SK-N-SH (cell line): Measurements from ENCODE around the gene KMT5C. TPM values are rescaled to one million over a fixed set of nuclear protein-coding genes. Genes with fewer than 3 reads are reported as not detected.

Experiments
- CTCF ChIA-PET: fragments of 300-600, 350-600 bp; formaldehyde crosslinking; extraction: SDS; loops from one replicate; lab custom pipeline; 2021; lab: Yijun Ruan, JAX
- POLR2A ChIA-PET: fragments of 350-600 bp; sonication (Branson Sonifier 250); formaldehyde crosslinking; extraction: SDS; loops from one replicate; lab custom pipeline; 2020; ENCODE audit warnings: antibody characterized with exemption, inconsistent platforms; lab: Yijun Ruan, JAX
- DNase-seq: peaks from one replicate; pipeline ENCODE4 v3.0.0; 2012
- H2AFZ ChIP-seq: fragments of 200-600 bp; sonication (generic); 2 replicates; pipeline ENCODE4 v1.8.1; 2016; ENCODE audit warnings: antibody characterized with exemption, mild to moderate bottlenecking, low read depth
- H3F3A ChIP-seq: fragments of 200-600 bp; sonication (generic); replicated peaks from 2 replicates; pipeline ENCODE3; 2016; ENCODE audit warnings: antibody characterized with exemption, mild to moderate bottlenecking; ENCODE audit not compliant: insufficient read depth
- H3K27ac ChIP-seq, 2 experiments: fragments of 200-500 bp in 1 of 2; fragments of 200-600 bp in 1 of 2; sonication (Bioruptor generic) in 1 of 2; sonication (generic), shearing (Covaris generic) in 1 of 2; 2 replicates each; pipeline versions ENCODE4 v1.5.1 to v1.6.1; 2014 to 2016; ENCODE audit warnings: low read depth in 2 of 2, inconsistent platforms in 1 of 2, low read length in 1 of 2, mild to moderate bottlenecking in 1 of 2, mixed read lengths in 1 of 2
- H3K27me3 ChIP-seq: fragments of 200-600 bp; sonication (generic), shearing (Covaris generic); 2 replicates; pipeline ENCODE4 v1.6.1; 2016; ENCODE audit warnings: mixed run types; ENCODE audit not compliant: insufficient read depth
- H3K36me3 ChIP-seq, 2 experiments: fragments of 200-500 bp in 1 of 2; fragments of 200-600 bp in 1 of 2; sonication (Bioruptor generic) in 1 of 2; sonication (generic) in 1 of 2; replicated peaks in 1 of 2; 2 replicates each; pipeline versions ENCODE3 to v1.5.1; 2014 to 2016; ENCODE audit warnings: low read length in 1 of 2, mild to moderate bottlenecking in 1 of 2; ENCODE audit not compliant: insufficient read depth in 2 of 2, control insufficient read depth in 1 of 2
- H3K4me1 ChIP-seq, 2 experiments: fragments of 200-500 bp in 1 of 2; fragments of 200-600 bp in 1 of 2; sonication (Bioruptor generic) in 1 of 2; sonication (generic), shearing (Covaris generic) in 1 of 2; 2 replicates each; pipeline versions ENCODE4 v1.5.1 to v1.6.1; 2014 to 2016; ENCODE audit warnings: low read depth in 1 of 2, low read length in 1 of 2, mixed run types in 1 of 2; ENCODE audit not compliant: insufficient read depth in 2 of 2, control insufficient read depth in 1 of 2
- H3K4me2 ChIP-seq: fragments of 200-600 bp; sonication (generic), shearing (Covaris generic); 2 replicates; pipeline ENCODE4 v1.6.1; 2017; ENCODE audit warnings: mixed run types
- H3K4me3 ChIP-seq, 2 experiments: fragments of 200-500 bp in 1 of 2; fragments of 200-600 bp in 1 of 2; sonication (Bioruptor generic) in 1 of 2; sonication (generic), shearing (Covaris generic) in 1 of 2; 2 replicates each; pipeline versions ENCODE4 v1.5.1 to v1.8.1; 2014 to 2016; ENCODE audit warnings: low read depth in 2 of 2, inconsistent platforms in 1 of 2, low read length in 1 of 2, mild to moderate bottlenecking in 1 of 2, mixed read lengths in 1 of 2, moderate library complexity in 1 of 2
- H3K79me2 ChIP-seq: fragments of 200-600 bp; sonication (generic); 2 replicates; pipeline ENCODE4 v1.8.1; 2017; ENCODE audit warnings: mild to moderate bottlenecking; ENCODE audit not compliant: insufficient read depth
- H3K9ac ChIP-seq: fragments of 200-600 bp; sonication (generic); 2 replicates; pipeline ENCODE4 v1.6.1; 2017; ENCODE audit warnings: mixed run types
- H3K9me2 ChIP-seq: fragments of 200-600 bp; sonication (generic); 2 replicates; pipeline ENCODE4 v1.6.1; 2017; ENCODE audit warnings: mixed run types
- H3K9me3 ChIP-seq: fragments of 200-600 bp; sonication (generic); 2 replicates; pipeline ENCODE4 v1.6.1; 2017; ENCODE audit warnings: mixed run types, mild to moderate bottlenecking, moderate library complexity
- H4K20me1 ChIP-seq: fragments of 200-600 bp; sonication (generic); 2 replicates; pipeline ENCODE4 v1.6.1; 2017; ENCODE audit warnings: mild to moderate bottlenecking, mixed run types; ENCODE audit not compliant: insufficient read depth
- CTCF ChIP-seq: fragments of 200-600 bp; sonication (generic); IDR thresholded peaks from 2 replicates; pipeline ENCODE4 v1.6.1; 2017; ENCODE audit warnings: antibody characterized with exemption, mild to moderate bottlenecking, moderate library complexity
- ELF1 ChIP-seq: IDR thresholded peaks from 2 replicates; pipeline ENCODE4 v1.4.0; 2012
- EZH2phosphoT487 ChIP-seq: fragments of 200-600 bp; sonication (generic); IDR thresholded peaks from 2 replicates; pipeline ENCODE4 v1.6.1; 2017; ENCODE audit warnings: low read depth, mixed run types, mild to moderate bottlenecking, antibody characterized with exemption, moderate library complexity, borderline replicate concordance
- GATA2 ChIP-seq: sonication (generic); formaldehyde crosslinking; IDR thresholded peaks from 2 replicates; pipeline ENCODE4 v1.5.0; 2020; ENCODE audit warnings: mild to moderate bottlenecking, missing genetic modification reagents
- IRF3 ChIP-seq: fragments of 150-350 bp; IDR thresholded peaks from 2 replicates; pipeline ENCODE4 v1.6.1; 2016; ENCODE audit warnings: mild to moderate bottlenecking, low read depth, low read length
- MAX ChIP-seq: IDR thresholded peaks from 2 replicates; pipeline ENCODE4 v1.4.0; 2012; ENCODE audit warnings: low read depth
- MXI1 ChIP-seq: IDR thresholded peaks from 2 replicates; pipeline ENCODE4 v1.6.1; 2012; ENCODE audit warnings: mild to moderate bottlenecking, low read depth, low read length, improper control_type of control experiment
- PBX3 ChIP-seq: IDR thresholded peaks from 2 replicates; pipeline ENCODE4; 2012
- RCOR1 ChIP-seq: fragments of 150-350 bp; IDR thresholded peaks from 2 replicates; pipeline ENCODE4 v1.6.1; 2017; ENCODE audit warnings: antibody characterized with exemption, low read length
- TAF1 ChIP-seq: IDR thresholded peaks from 2 replicates; pipeline ENCODE4 v1.6.1; 2012; ENCODE audit warnings: low read depth, mild to moderate bottlenecking, low read length, moderate library complexity, borderline replicate concordance
- USF1 ChIP-seq: IDR thresholded peaks from 2 replicates; pipeline ENCODE4 v1.4.0; 2012; ENCODE audit warnings: low read depth, borderline replicate concordance
- YY1 ChIP-seq: IDR thresholded peaks from 2 replicates; pipeline ENCODE4 v1.4.0; 2012; ENCODE audit warnings: low read depth, mild to moderate bottlenecking
- ZBTB33 ChIP-seq: IDR thresholded peaks from 2 replicates; pipeline ENCODE4 v1.4.0; 2012; ENCODE audit warnings: low read depth, borderline replicate concordance
- WGBS: methylation state at CpG from one replicate; pipeline ENCODE4 v1.1.6; 2017; ENCODE audit warnings: low lambda C conversion rate; 5-methylcytosine and 5-hydroxymethylcytosine counted together
- polyA plus RNA-seq, 3 experiments: library from polyadenylated mRNA; depleted of rRNA; stranded (reverse); fragments of >200 nt; gene quantifications; 2 replicates each; pipeline ENCODE4 v1.2.3, GENCODE V29; 2012

KMT5C gene
- polyA plus RNA-seq, 1 of the 3 experiments (the other 2 are of a cell fraction) = 14.0 TPM

- CTCF ChIA-PET = interaction anchor here (0.7 to 5.3 kb wide), 4 partner anchors 32 to 245 kb away, joined by 3 to 22 read pairs (median 14); no protein-coding TSS in a partner anchor
- Histone ChIP-seq H2AFZ (no peak overlapping the region), H3K27me3 (no peaks in the 10 kb centered on the region), H3K4me2 (peak overlapping the region; percentile 100), H3F3A (peaks cover 35% of the 10 kb centered on the region), H3K4me3 (peak overlapping the region; percentile 86 to 97), H3K9me3 (no peaks in the 10 kb centered on the region), H3K9ac (peak overlapping the region; percentile 97), H3K27ac (peak overlapping the region; percentile 81 to 98; a peak in 2 of 4 replicates), H3K36me3 (peaks cover 40 to 43% of the 10 kb centered on the region in 2 experiments), H3K79me2 (peaks cover 48% of the 10 kb centered on the region), H3K4me1 (peaks cover 25 to 56% of the 10 kb centered on the region in 2 experiments; a peak in 3 of 4 replicates), H3K9me2 (no peaks in the 10 kb centered on the region), H4K20me1 (peaks cover 56% of the 10 kb centered on the region)
- TF ChIP-seq MAX = peak; percentile 23; the same call in 1 of the 2 replicates
- no peak for TF ChIP-seq USF1
- TF ChIP-seq YY1 = no peak
- TF ChIP-seq EZH2phosphoT487 = no peak
- no peak for TF ChIP-seq CTCF
- no peak for TF ChIP-seq IRF3
- TF ChIP-seq GATA2 (CRISPR knock-in tag) = no peak
- no peak for TF ChIP-seq ELF1
- peak; percentile 39 for TF ChIP-seq MXI1
- 0 out of 2 replicates have a peak, but pooled peaks have one; percentile 4 for TF ChIP-seq PBX3
- no peak for TF ChIP-seq RCOR1
- TF ChIP-seq TAF1 = no peak
- TF ChIP-seq ZBTB33 = no peak
- no peak for DNase-seq
- WGBS = 0% methylated on average over 15 of the region's 33 CpGs
- POLR2A ChIA-PET = interaction anchor here (1.0 kb wide), 1 partner anchor 13 kb away, joined by 3 read pairs; no protein-coding TSS in a partner anchor
These were observed 46.9 kb downstream of the KMT5C start for GRCh38 chr19:55386493-55386971.
